ENCODE data around the gene SPATA24. TPM values are rescaled to one million over a fixed set of nuclear protein-coding genes. Genes with fewer than 3 reads are reported as not detected.

SPATA24 gene, protein sequence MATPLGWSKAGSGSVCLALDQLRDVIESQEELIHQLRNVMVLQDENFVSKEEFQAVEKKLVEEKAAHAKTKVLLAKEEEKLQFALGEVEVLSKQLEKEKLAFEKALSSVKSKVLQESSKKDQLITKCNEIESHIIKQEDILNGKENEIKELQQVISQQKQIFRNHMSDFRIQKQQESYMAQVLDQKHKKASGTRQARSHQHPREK
- total RNA-seq, result 1 to 10 TPM; 3.0 to 4.5 (median 3.4) TPM
- long read RNA-seq, donor 1, partial matches to known transcripts, result 0 of 1 reads
- long read RNA-seq, donor 1, other reads (novel, unspliced or antisense), result 0 of 1 reads
- long read RNA-seq, donor 2, partial matches to known transcripts, result 0 of 1 reads
- long read RNA-seq, donor 2, other reads (novel, unspliced or antisense), result 0 of 1 reads

DNA sequence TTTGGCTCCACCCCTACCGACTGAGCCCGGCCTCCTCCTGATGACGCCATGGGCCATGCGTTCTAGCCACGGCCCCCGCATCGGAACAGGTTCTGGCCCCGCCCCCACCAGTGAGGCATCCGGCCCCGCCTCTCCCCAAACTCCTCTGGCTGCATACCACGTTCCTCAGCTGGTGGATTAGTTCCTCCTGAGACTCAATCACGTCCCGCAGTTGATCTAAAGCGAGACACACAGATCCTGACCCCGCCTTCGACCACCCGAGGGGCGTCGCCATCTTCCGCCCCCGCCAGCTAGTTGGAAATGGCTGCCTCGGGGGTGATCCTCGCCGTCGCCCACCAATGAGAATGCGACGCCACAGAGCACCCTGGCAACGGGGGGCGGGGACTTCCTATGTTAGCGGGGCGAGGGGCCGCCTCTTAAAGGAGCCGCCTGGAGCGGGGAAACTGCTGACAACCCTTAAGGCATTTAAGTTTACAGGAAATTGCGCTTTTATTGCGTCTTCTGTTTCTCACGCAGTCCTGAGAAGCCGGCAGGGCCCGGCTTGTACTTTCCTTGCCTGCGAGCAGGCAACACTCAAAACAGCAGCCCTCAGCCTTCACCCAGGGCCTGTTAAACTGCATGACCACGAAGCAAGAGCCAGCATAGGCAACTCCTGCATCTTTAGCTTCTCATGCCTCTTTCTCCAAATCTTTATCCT, at the start of gene SPATA24:
TSS of gene SPATA24 (minus strand) at position 303 of the 697 bp plus-strand sequence. CDS start at position 274, 29 bp downstream.
- H3K4me3 ChIP-seq, result peak within 1 kb of the TSS; percentile 36
- TF ChIP-seq, protein P1, sequence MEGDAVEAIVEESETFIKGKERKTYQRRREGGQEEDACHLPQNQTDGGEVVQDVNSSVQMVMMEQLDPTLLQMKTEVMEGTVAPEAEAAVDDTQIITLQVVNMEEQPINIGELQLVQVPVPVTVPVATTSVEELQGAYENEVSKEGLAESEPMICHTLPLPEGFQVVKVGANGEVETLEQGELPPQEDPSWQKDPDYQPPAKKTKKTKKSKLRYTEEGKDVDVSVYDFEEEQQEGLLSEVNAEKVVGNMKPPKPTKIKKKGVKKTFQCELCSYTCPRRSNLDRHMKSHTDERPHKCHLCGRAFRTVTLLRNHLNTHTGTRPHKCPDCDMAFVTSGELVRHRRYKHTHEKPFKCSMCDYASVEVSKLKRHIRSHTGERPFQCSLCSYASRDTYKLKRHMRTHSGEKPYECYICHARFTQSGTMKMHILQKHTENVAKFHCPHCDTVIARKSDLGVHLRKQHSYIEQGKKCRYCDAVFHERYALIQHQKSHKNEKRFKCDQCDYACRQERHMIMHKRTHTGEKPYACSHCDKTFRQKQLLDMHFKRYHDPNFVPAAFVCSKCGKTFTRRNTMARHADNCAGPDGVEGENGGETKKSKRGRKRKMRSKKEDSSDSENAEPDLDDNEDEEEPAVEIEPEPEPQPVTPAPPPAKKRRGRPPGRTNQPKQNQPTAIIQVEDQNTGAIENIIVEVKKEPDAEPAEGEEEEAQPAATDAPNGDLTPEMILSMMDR (IDR thresholded peaks at IDR 0.05), result no peak
- DNase-seq (peak; percentile 98 to 99 (median 99)), ATAC-seq (peak; percentile 96)
- H3K4me1 ChIP-seq (ENCODE audit: low read depth), result peaks cover 15% of the 10 kb centered on the region
- H3K36me3 ChIP-seq (ENCODE audit: low read depth), result no peaks in the 10 kb centered on the region
- no peaks in the 10 kb centered on the region for H3K9me3 ChIP-seq
- intact Hi-C loops (cut with DNase I, micrococcal nuclease), result no loop called here

DNA sequence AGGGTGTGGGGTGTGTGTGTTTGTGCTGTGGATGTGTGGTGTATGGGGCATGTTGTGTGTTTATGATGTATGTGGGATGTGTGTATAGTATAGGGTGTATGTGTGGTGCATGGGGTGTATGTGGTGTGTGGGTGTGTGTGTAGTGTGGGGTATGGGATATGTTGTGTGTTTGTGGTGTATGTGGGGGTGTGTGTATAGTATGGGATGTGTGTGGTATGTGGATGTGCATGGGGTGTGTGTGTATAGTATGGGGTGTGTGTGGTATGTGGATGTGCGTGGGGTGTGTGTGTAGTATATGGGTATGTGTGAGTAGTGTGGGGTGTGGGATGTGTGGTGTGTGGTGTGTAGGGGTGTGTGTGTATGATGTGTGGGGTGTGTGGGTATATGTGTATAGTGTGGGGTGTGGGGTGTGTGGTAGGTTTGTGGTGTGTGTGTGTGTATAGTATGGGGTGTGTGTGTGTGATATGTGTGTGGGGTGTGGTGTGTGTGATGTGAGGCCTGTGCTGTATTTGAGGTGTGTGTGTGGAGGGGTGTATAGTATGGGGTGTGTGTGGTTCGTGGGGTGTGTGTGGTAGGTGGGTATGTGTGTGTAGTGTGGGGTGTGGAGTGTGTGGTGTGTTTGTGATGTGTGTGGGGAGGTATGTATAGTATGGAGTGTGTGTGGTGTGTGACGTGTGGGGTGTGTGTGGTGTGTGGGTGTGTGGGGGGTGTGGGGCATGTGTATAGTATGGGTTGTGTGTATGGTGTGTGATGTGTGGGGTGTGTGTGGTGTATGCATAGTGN, 48.2 kb upstream of the SPATA24 start:
- Histone ChIP-seq H3K4me1 (ENCODE audit: low read depth) (no peaks in the 10 kb centered on the region), H3K36me3 (ENCODE audit: low read depth) (no peaks in the 10 kb centered on the region), H3K4me3 (no peak overlapping the region), H3K9me3 (no peaks in the 10 kb centered on the region)
- intact Hi-C loops (cut with DNase I, micrococcal nuclease), result no loop called here
- ATAC-seq, result peak; percentile 23
- DNase-seq, result no peak
- TF ChIP-seq, protein P1 (IDR thresholded peaks at IDR 0.05), result no peak

DNA sequence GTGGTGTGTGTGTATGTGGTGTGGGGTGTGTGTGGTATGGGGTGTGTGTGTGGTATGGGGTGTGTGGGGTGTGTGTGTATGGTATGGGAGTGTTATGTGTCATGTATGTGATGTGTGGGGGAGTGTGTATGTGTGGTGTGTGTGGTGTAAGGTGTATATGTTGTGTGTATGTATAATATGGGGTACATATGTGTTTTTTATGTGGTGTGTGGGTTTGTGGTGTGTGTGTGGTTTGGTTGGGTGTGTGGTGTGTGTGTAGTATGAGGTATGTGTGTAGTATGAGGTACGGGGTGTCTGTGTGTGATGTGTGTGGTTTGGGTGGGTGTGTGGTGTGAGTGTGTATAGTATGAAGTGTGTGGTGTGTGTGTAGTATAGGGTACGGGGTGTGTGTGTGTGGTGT, 47.3 kb upstream of the SPATA24 start:
- intact Hi-C loops (cut with DNase I, micrococcal nuclease), result no loop called here

DNA sequence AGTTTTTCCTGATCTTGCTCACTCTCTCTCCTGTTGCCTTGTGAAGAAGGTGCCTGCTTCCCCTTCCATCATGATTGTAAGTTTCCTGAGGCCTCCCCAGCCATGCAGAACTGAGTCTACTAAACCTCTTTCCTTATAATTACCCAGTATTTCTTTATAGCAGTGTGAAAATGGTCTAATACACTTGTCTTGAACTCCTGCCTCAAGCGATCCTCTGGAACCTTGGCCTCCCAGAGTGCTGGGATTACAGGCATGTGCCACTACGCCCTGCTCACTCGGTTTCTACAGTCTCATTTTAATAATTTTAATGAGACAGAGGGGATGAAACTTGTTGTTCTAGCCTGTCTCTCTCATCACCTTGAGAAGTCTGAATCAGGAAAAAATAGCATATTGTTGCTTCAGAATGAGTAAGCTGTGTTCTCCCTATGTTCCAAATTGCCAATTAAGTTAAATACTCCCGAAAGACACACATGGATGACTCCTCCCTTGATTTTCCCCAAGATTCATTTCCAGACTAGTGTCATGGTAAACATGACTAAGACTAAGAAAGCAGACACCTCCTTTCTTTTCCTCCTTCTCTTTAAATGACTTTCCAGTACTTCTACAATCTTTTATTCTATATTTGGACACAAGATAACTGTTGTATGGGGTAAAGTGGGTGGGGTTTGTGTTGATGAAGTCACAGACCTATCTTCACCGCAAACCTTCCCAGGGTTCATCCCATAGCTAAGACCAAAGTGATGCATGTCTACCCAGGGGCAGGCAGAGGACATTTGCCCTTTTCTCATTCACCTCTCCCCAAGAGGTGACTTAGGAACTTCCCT, 43.3 kb upstream of the SPATA24 start:
- intact Hi-C loops (cut with DNase I, micrococcal nuclease), result no loop called here
- ATAC-seq (peak; percentile 15), DNase-seq (no peak)
- Histone ChIP-seq H3K36me3 (ENCODE audit: low read depth) (no peaks in the 10 kb centered on the region), H3K9me3 (no peaks in the 10 kb centered on the region), H3K4me1 (ENCODE audit: low read depth) (no peaks in the 10 kb centered on the region), H3K4me3 (no peak overlapping the region)
- TF ChIP-seq, protein P1 (IDR thresholded peaks at IDR 0.05), result no peak

More for the DNA sequence above, 47.3 kb upstream of the SPATA24 start:
- TF ChIP-seq, protein P1 (IDR thresholded peaks at IDR 0.05), result no peak
- Histone ChIP-seq H3K36me3 (ENCODE audit: low read depth) (no peaks in the 10 kb centered on the region), H3K4me3 (no peak overlapping the region), H3K4me1 (ENCODE audit: low read depth) (no peaks in the 10 kb centered on the region), H3K9me3 (no peaks in the 10 kb centered on the region)
- ATAC-seq, result no peak
- DNase-seq, result no peak

All from mucosa of descending colon (tissue), 3 donors.